HepG2 (cell line): ENCODE measurements around the gene CTNNBL1. TPM values are rescaled to one million over a fixed set of nuclear protein-coding genes. Genes with fewer than 3 reads are reported as not detected.

Experiments used
- ATAC-seq: fragments of 200-7000 bp; cut with Tn5 transposase; 3 replicates; pipeline ENCODE4 v1.9.1; 2020; ENCODE audit warnings: mild to moderate bottlenecking, moderate library complexity
- BruUV-seq: library from RNA; stranded (reverse); fragments of 400-500 nt; replicated peaks from 2 replicates; lab custom pipeline; 2021; lab: Mats Ljungman, UMichigan
- CTCF ChIA-PET: fragments of 300-600 bp; formaldehyde crosslinking; extraction: SDS; loops from one replicate; lab custom pipeline; 2021; ENCODE audit warnings: low total read pairs, inconsistent platforms, low intra/inter-chr PET ratio; lab: Yijun Ruan, JAX
- POLR2A ChIA-PET: fragments of 350-600 bp; sonication (Branson Sonifier 250); formaldehyde crosslinking; loops from one replicate; lab custom pipeline; 2020; ENCODE audit warnings: antibody characterized with exemption, inconsistent platforms; lab: Yijun Ruan, JAX
- DNase-seq: peaks from one replicate; pipeline ENCODE4 v3.0.0-alpha.2; 2015; ENCODE audit warnings: low spot score
- FAIRE-seq: peaks from 3 replicates; lab custom pipeline; 2011; peaks lifted over from hg19 to GRCh38; lab: Jason Lieb, UNC
- H2AFZ ChIP-seq: one replicate; pipeline ENCODE4 v1.6.1; 2011; ENCODE audit warnings: low read length, inconsistent platforms
- H3K27ac ChIP-seq: fragments of 300-600 bp; 3 replicates; pipeline ENCODE4 v1.8.0; 2011; ENCODE audit warnings: mixed run types, mild to moderate bottlenecking, mixed read lengths, low read length, inconsistent platforms; ENCODE audit not compliant: insufficient read depth; ENCODE audit errors: extremely low read length
- H3K27me3 ChIP-seq, 2 experiments: fragments of 200-600 bp in 1 of 2; 2 replicates in 1 of 2; 3 replicates in 1 of 2; pipeline versions ENCODE4 v1.6.0 to v1.8.0; 2011; ENCODE audit warnings: low read length in 2 of 2, mild to moderate bottlenecking in 2 of 2, moderate library complexity in 2 of 2, inconsistent platforms in 1 of 2; ENCODE audit not compliant: insufficient read depth in 2 of 2, control insufficient read depth in 1 of 2
- H3K36me3 ChIP-seq, 2 experiments: fragments of 200-600 bp in 1 of 2; replicated peaks in 1 of 2; 2 replicates in 1 of 2; 3 replicates in 1 of 2; pipeline versions ENCODE4 v1.5.1 to v1.8.0; 2011; ENCODE audit warnings: low read length in 2 of 2, inconsistent platforms in 1 of 2; ENCODE audit not compliant: insufficient read depth in 2 of 2, control insufficient read depth in 1 of 2
- H3K4me1 ChIP-seq: 2 replicates; pipeline ENCODE4 v1.5.1; 2012; ENCODE audit warnings: low read length, inconsistent platforms; ENCODE audit not compliant: insufficient read depth
- H3K4me2 ChIP-seq: 2 replicates; pipeline ENCODE4 v1.6.0; 2011; ENCODE audit warnings: low read depth, low read length, inconsistent platforms
- H3K4me3 ChIP-seq, 3 experiments: fragments of 200-600 bp in 1 of 3; sonication (generic), shearing (Covaris generic) in 1 of 3; replicated peaks in 1 of 3; 2 replicates each; pipeline ENCODE4 v1.5.1; 2011 to 2016; ENCODE audit warnings: low read length in 3 of 3, inconsistent platforms in 2 of 3, low read depth in 2 of 3, mild to moderate bottlenecking in 2 of 3, control low read depth in 1 of 3, mixed read lengths in 1 of 3; ENCODE audit not compliant: insufficient read depth in 1 of 3
- H3K79me2 ChIP-seq: one replicate; pipeline ENCODE4 v1.6.1; 2011; ENCODE audit warnings: low read length, inconsistent platforms; ENCODE audit not compliant: insufficient read depth
- H3K9ac ChIP-seq: 2 replicates; pipeline ENCODE4 v1.6.0; 2011; ENCODE audit warnings: mild to moderate bottlenecking, low read depth, low read length, inconsistent platforms; ENCODE audit not compliant: insufficient read depth
- H3K9me3 ChIP-seq: 2 replicates; pipeline ENCODE4 v1.5.1; 2012; ENCODE audit warnings: mild to moderate bottlenecking, low read length
- H4K20me1 ChIP-seq: 2 replicates; pipeline ENCODE4 v1.6.0; 2011; ENCODE audit warnings: inconsistent platforms, mild to moderate bottlenecking, low read length, moderate library complexity; ENCODE audit not compliant: insufficient read depth
- BRF2 ChIP-seq: sonication (generic); formaldehyde crosslinking; IDR thresholded peaks from 2 replicates; pipeline ENCODE4 v1.8.1; 2022; ENCODE audit warnings: mild to moderate bottlenecking, missing genetic modification reagents
- CEBPG ChIP-seq: IDR thresholded peaks from 2 replicates; pipeline ENCODE4 v1.6.1; 2016
- GABPA ChIP-seq, 2 experiments: IDR thresholded peaks; 2 replicates each; pipeline ENCODE4 v1.6.1; 2011 to 2016; ENCODE audit warnings: low read depth in 2 of 2, low read length in 1 of 2, missing biosample characterization in 1 of 2, missing genetic modification characterization in 1 of 2
- MED1 ChIP-seq: sonication (generic); formaldehyde crosslinking; IDR thresholded peaks from 2 replicates; pipeline ENCODE4 v1.4.0; 2020; ENCODE audit warnings: missing genetic modification reagents
- NCOA1 ChIP-seq: sonication (generic); formaldehyde crosslinking; IDR thresholded peaks from 2 replicates; pipeline ENCODE4 v1.9.0; 2021; ENCODE audit warnings: missing genetic modification reagents
- POLR2G ChIP-seq: fragments of 200-400 bp; formaldehyde crosslinking; IDR thresholded peaks from 2 replicates; pipeline ENCODE4 v1.6.1; 2018; ENCODE audit warnings: mild to moderate bottlenecking, low read depth, low read length, moderate library complexity
- RFX1 ChIP-seq: fragments of 450-650 bp; IDR thresholded peaks from 2 replicates; pipeline ENCODE4 v1.6.1; 2017
- ZNF207 ChIP-seq: fragments of 450-650 bp; IDR thresholded peaks from 2 replicates; pipeline ENCODE4 v1.6.1; 2016; ENCODE audit warnings: antibody characterized with exemption, borderline replicate concordance
- ZNF383 ChIP-seq: sonication (generic); formaldehyde crosslinking; IDR thresholded peaks from 2 replicates; pipeline ENCODE4 v1.4.0; 2020; ENCODE audit warnings: missing genetic modification reagents, mild to moderate bottlenecking, borderline replicate concordance
- ZNF562 ChIP-seq: sonication (generic); formaldehyde crosslinking; IDR thresholded peaks from 2 replicates; pipeline ENCODE4 v1.8.0; 2022; ENCODE audit warnings: missing genetic modification reagents, borderline replicate concordance
- ZNF790 ChIP-seq: sonication (generic); formaldehyde crosslinking; IDR thresholded peaks from 2 replicates; pipeline ENCODE4 v1.8.0; 2022; ENCODE audit warnings: missing genetic modification reagents, mild to moderate bottlenecking, borderline replicate concordance
- ZSCAN31 ChIP-seq: sonication (generic); formaldehyde crosslinking; IDR thresholded peaks from 2 replicates; pipeline ENCODE4 v1.5.0; 2020; ENCODE audit warnings: low read depth, mild to moderate bottlenecking, missing genetic modification reagents
- WGBS: methylation state at CpG from one replicate; pipeline ENCODE4 v1.1.6; 2017; ENCODE audit warnings: low lambda C conversion rate; 5-methylcytosine and 5-hydroxymethylcytosine counted together
- in situ Hi-C: cut with HindIII; loops from 2 replicates; pipeline ENCODE4 v1.10.0; 2017; ENCODE audit warnings: low pct_unique_long_range_greater_than_20kb; ENCODE audit not compliant: extremely low pct_ligation_motif_present
- intact Hi-C: fragments of 100-400 bp; cut with micrococcal nuclease; formaldehyde crosslinking; loops from one replicate; pipeline ENCODE4 v1.10.0; 2022; ENCODE audit not compliant: unreplicated experiment
- polyA plus RNA-seq, 8 experiments: library from polyadenylated mRNA; depleted of rRNA in 3 of 8; stranded (reverse) in 7 of 8; unstranded in 1 of 8; fragments of >200 nt; fragmentation: Illumina TruSeq in 4 of 8; extraction: Trizol in 4 of 8; gene quantifications; 2 replicates each; pipeline versions ENCODE4 v1.2.1 to v1.2.3, GENCODE V29; 2011 to 2016; ENCODE audit warnings: low read depth in 4 of 8, missing spikeins in 1 of 8, mixed read lengths in 1 of 8; ENCODE audit not compliant: insufficient read depth in 1 of 8
- total RNA-seq, 5 experiments: library from RNA; depleted of rRNA; stranded (reverse); fragments of >200 nt; fragmentation: Illumina TruSeq; extraction: Trizol; gene quantifications; 2 replicates each; pipeline ENCODE4 v1.2.3, GENCODE V29; 2016; ENCODE audit warnings: low read depth in 1 of 5
- TF ChIP-seq, protein P1 (sequence below): sonication (generic); formaldehyde crosslinking; IDR thresholded peaks from 2 replicates; pipeline ENCODE4 v1.4.0; 2020; ENCODE audit warnings: missing genetic modification reagents, borderline replicate concordance

CTNNBL1 gene
- total and polyA plus RNA-seq, 2 of the 13 experiments (the other 11 are each of a cell fraction or from before 2014, with no cell fraction given): 49.3 to 94.6 TPM

DNA sequence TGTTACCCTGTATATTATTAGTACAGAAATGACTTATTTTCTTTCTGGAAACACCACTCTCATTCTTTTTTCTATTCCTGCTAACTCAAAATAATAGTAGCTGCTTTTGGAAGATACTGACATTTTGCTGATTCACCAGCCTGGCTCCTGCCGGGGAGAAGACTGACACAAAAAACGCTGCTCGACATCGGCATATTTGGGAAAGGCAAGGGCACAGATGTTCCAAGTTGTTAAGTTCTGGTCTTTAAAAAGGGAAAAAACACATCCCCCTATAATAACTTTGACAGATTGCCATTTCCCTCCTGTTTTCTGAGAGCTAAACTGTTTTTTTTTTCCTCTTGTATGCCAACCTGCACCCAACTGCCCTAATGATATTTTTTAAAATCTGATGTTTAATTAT lies 55.4 kb downstream of the CTNNBL1 start:
- no peak overlapping the region for H3K4me3 ChIP-seq
- no peaks in the 10 kb centered on the region for H4K20me1 ChIP-seq
- BruUV-seq: no TSS peak
- no peaks in the 10 kb centered on the region for H3K79me2 ChIP-seq
- ATAC-seq (no peak), FAIRE-seq (no peak)
- no peaks in the 10 kb centered on the region for H3K4me1 ChIP-seq
- intact Hi-C loops (no loop called here), in situ Hi-C loops (no loop called here)
- no peak overlapping the region for H3K27ac ChIP-seq
- peaks cover 8 to 41% of the 10 kb centered on the region in 2 experiments; a peak in 4 of 5 replicates for H3K36me3 ChIP-seq
- H3K27me3 ChIP-seq: no peaks in the 10 kb centered on the region
- ChIA-PET CTCF (no interaction called here), POLR2A (no interaction called here)
- H2AFZ ChIP-seq: no peak overlapping the region
- TF ChIP-seq, protein P1, sequence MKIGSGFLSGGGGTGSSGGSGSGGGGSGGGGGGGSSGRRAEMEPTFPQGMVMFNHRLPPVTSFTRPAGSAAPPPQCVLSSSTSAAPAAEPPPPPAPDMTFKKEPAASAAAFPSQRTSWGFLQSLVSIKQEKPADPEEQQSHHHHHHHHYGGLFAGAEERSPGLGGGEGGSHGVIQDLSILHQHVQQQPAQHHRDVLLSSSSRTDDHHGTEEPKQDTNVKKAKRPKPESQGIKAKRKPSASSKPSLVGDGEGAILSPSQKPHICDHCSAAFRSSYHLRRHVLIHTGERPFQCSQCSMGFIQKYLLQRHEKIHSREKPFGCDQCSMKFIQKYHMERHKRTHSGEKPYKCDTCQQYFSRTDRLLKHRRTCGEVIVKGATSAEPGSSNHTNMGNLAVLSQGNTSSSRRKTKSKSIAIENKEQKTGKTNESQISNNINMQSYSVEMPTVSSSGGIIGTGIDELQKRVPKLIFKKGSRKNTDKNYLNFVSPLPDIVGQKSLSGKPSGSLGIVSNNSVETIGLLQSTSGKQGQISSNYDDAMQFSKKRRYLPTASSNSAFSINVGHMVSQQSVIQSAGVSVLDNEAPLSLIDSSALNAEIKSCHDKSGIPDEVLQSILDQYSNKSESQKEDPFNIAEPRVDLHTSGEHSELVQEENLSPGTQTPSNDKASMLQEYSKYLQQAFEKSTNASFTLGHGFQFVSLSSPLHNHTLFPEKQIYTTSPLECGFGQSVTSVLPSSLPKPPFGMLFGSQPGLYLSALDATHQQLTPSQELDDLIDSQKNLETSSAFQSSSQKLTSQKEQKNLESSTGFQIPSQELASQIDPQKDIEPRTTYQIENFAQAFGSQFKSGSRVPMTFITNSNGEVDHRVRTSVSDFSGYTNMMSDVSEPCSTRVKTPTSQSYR: no peak
- TF ChIP-seq ZNF207 (no peak), ZSCAN31 (CRISPR knock-in tag) (no peak), NCOA1 (CRISPR knock-in tag) (no peak), ZNF562 (CRISPR knock-in tag) (no peak), BRF2 (CRISPR knock-in tag) (no peak), ZNF383 (no peak), MED1 (CRISPR knock-in tag) (no peak), ZNF790 (CRISPR knock-in tag) (no peak), RFX1 (no peak), GABPA (IDR thresholded peaks at IDR 0.05; ENCODE audit: low read depth, low read length) (no peak), GABPA (CRISPR knock-in tag; IDR thresholded peaks at IDR 0.05; ENCODE audit: low read depth) (no peak), CEBPG (no peak), POLR2G (no peak)
- TF ChIP-seq, all 625 proteins: peak for 0
- 96% methylated on average over 4 of the region's 4 CpGs for WGBS
- no peak overlapping the region for H3K9ac ChIP-seq
- no peaks in the 10 kb centered on the region for H3K9me3 ChIP-seq
- H3K4me2 ChIP-seq: no peak overlapping the region
- DNase-seq: no peak
